Measurements from ENCODE around the gene ZNF438. TPM values are rescaled to one million over a fixed set of nuclear protein-coding genes. Genes with fewer than 3 reads are reported as not detected.
"Not testable (repeated sequence)": the region's sequence is repeated elsewhere in the genome, so short reads cannot be mapped to it uniquely, and the experiment has no call there.

The ZNF438 gene
- total RNA-seq, 4 donors from 2014 or later = 10.3 to 14.6 (median 13.6) TPM

GRCh38 chr10:30903397-30904138 lies 128.1 kb downstream of the ZNF438 start:
- 70 to 80% methylated on average over 2 of the region's 2 CpGs for WGBS, 2 donors (ENCODE audit: low coverage in 1 of 2)
- Histone ChIP-seq H3K36me3 (peaks cover 0 to 56% of the 10 kb centered on the region in 2 donors), H3K27me3 (no peaks in the 10 kb centered on the region), H3K27ac (peak overlapping the region in 2 of 4 donors; percentile 42 to 47), H3K4me3 (no peak overlapping the region), H3K9me3 (no peaks in the 10 kb centered on the region), H3K4me1 (peaks cover 0 to 14% (median 0%) of the 10 kb centered on the region in 3 donors)
- TF ChIP-seq POLR2A (IDR thresholded peaks at IDR 0.05) (no peak), POLR2AphosphoS5 (IDR thresholded peaks at IDR 0.05) (no peak), EP300 (IDR thresholded peaks at IDR 0.05) (no peak), CTCF (IDR thresholded peaks at IDR 0.05) (no peak)
- ATAC-seq = peak; percentile 58

- peak overlapping the region in 3 of 4 donors; percentile 32 to 47 (median 42) for H3K27ac ChIP-seq
- peak; percentile 10 for ATAC-seq
- WGBS, 2 donors (ENCODE audit: low coverage in 1 of 2) = 80% methylated on average over 3 of the region's 37 CpGs; no CpG with 5 or more reads in 1 of the 2 donors
Observed at GRCh38 chr10:30902621-30903396, 128.9 kb downstream of the ZNF438 start.

GRCh38 chr10:30901487-30901886 lies 130.2 kb downstream of the ZNF438 start:
- H3K36me3 ChIP-seq = peaks cover 0 to 37% of the 10 kb centered on the region in 2 donors
- H3K4me3 ChIP-seq, H3K27me3 ChIP-seq, H3K9me3 ChIP-seq, ATAC-seq, H3K27ac ChIP-seq: not testable (repeated sequence)
- WGBS, 2 donors (ENCODE audit: low coverage in 1 of 2) = 96 to 97% methylated on average over 13 to 20 of the region's 21 CpGs
- H3K4me1 ChIP-seq = peaks cover 0 to 14% (median 0%) of the 10 kb centered on the region in 3 donors

More at GRCh38 chr10:30902621-30903396, 128.9 kb downstream of the ZNF438 start:
- peaks cover 0 to 48% of the 10 kb centered on the region in 2 donors for H3K36me3 ChIP-seq
- H3K4me1 ChIP-seq = peaks cover 0 to 14% (median 0%) of the 10 kb centered on the region in 3 donors
- TF ChIP-seq EP300 (IDR thresholded peaks at IDR 0.05) (no peak), POLR2A (IDR thresholded peaks at IDR 0.05) (no peak), POLR2AphosphoS5 (IDR thresholded peaks at IDR 0.05) (no peak), CTCF (IDR thresholded peaks at IDR 0.05) (no peak)
- no peaks in the 10 kb centered on the region for H3K9me3 ChIP-seq
- no peaks in the 10 kb centered on the region for H3K27me3 ChIP-seq
- no peak overlapping the region for H3K4me3 ChIP-seq

GRCh38 chr10:30898964-30899363 lies 132.7 kb downstream of the ZNF438 start:
- TF ChIP-seq POLR2A (IDR thresholded peaks at IDR 0.05) (no peak), EP300 (IDR thresholded peaks at IDR 0.05) (no peak), CTCF (IDR thresholded peaks at IDR 0.05) (no peak), POLR2AphosphoS5 (IDR thresholded peaks at IDR 0.05) (no peak)
- Histone ChIP-seq H3K36me3 (peaks cover 0 to 21% of the 10 kb centered on the region in 2 donors), H3K9me3 (no peaks in the 10 kb centered on the region), H3K4me3 (no peak overlapping the region), H3K4me1 (peaks cover 0 to 6% (median 0%) of the 10 kb centered on the region in 3 donors), H3K27ac (no peak overlapping the region), H3K27me3 (no peaks in the 10 kb centered on the region)
- no peak for ATAC-seq
- WGBS, 2 donors (ENCODE audit: low coverage in 1 of 2) = 100% methylated on average over 1 of the region's 1 CpG

- no peak for ATAC-seq
- 100% methylated on average over 1 of the region's 1 CpG; no CpG with 5 or more reads in 1 of the 2 donors for WGBS, 2 donors (ENCODE audit: low coverage in 1 of 2)
- no peak overlapping the region for H3K4me3 ChIP-seq
Observed at GRCh38 chr10:30897547-30897946, 134.1 kb downstream of the ZNF438 start.

More at GRCh38 chr10:30897547-30897946, 134.1 kb downstream of the ZNF438 start:
- TF ChIP-seq POLR2AphosphoS5 (IDR thresholded peaks at IDR 0.05) = no peak
- TF ChIP-seq CTCF (IDR thresholded peaks at IDR 0.05) = no peak
- TF ChIP-seq POLR2A (IDR thresholded peaks at IDR 0.05) = no peak
- TF ChIP-seq EP300 (IDR thresholded peaks at IDR 0.05) = no peak
- Histone ChIP-seq H3K36me3 (peaks cover 0 to 14% of the 10 kb centered on the region in 2 donors), H3K27ac (no peak overlapping the region), H3K4me1 (peaks cover 0 to 6% (median 0%) of the 10 kb centered on the region in 3 donors), H3K27me3 (no peaks in the 10 kb centered on the region), H3K9me3 (no peaks in the 10 kb centered on the region)
